SU-DHL-6 (cell line): Measurements from ENCODE around the gene CLVS2.

ENCODE experiments used
- EZH2phosphoT487 ChIP-seq: fragments of 200-600 bp; sonication (generic), shearing (Covaris generic); conservative IDR thresholded peaks from 2 replicates; pipeline ENCODE4 v1.6.1; 2018; ENCODE audit warnings: mild to moderate bottlenecking, antibody characterized with exemption, low read length, moderate library complexity, mixed read lengths
- TF ChIP-seq, protein P1 (sequence below): fragments of 200-600 bp; sonication (generic); IDR thresholded peaks from one replicate; pipeline ENCODE4 v1.5.1; 2017; ENCODE audit warnings: antibody characterized with exemption, mild to moderate bottlenecking, low read length, moderate library complexity; ENCODE audit not compliant: insufficient read depth, poor library complexity, severe bottlenecking

DNA sequence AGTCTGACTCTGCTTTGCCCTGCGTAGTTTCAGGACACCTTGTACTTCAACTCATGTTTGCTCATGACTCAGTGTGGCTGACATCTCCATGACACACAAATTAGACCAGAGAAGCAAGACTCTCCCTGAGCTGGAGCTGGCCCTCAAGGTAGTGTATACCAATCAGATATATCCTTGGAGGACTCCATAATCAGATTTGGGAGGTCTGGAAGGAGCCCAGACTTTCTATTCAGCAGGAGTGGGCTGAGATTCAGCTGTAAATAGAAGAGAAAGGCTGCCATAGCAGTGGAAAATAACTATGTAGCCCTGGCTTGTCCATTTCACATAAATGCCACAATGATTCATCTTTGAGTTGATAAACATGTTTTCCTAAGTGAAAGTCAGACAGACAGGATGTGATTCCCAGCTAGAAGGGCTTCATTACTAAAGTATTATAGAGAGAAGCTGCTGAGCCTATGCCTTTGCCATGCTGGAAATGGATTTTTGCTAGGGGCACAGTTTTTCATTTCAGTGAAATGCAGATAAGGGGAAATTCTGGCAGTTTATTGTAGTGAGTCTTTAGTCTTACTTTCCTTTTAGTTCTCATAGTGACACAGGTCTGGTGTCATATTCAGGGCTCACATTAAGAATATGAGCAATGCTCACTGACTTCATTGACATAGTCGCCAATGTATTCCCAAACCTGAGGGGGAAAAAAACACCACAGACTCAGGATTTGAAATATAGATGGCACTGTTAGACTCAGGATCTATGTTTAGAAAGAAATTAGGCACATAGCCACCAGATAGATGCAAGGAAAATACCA lies 95.3 kb downstream of the CLVS2 start:
- TF ChIP-seq, protein P1, sequence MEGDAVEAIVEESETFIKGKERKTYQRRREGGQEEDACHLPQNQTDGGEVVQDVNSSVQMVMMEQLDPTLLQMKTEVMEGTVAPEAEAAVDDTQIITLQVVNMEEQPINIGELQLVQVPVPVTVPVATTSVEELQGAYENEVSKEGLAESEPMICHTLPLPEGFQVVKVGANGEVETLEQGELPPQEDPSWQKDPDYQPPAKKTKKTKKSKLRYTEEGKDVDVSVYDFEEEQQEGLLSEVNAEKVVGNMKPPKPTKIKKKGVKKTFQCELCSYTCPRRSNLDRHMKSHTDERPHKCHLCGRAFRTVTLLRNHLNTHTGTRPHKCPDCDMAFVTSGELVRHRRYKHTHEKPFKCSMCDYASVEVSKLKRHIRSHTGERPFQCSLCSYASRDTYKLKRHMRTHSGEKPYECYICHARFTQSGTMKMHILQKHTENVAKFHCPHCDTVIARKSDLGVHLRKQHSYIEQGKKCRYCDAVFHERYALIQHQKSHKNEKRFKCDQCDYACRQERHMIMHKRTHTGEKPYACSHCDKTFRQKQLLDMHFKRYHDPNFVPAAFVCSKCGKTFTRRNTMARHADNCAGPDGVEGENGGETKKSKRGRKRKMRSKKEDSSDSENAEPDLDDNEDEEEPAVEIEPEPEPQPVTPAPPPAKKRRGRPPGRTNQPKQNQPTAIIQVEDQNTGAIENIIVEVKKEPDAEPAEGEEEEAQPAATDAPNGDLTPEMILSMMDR, result no peak
- TF ChIP-seq EZH2phosphoT487, result no peak
